Fibroblast of lung (primary cell): Measurements from ENCODE around the gene NUDT22. TPM values are rescaled to one million over a fixed set of nuclear protein-coding genes. Genes with fewer than 3 reads are reported as not detected.

Experiments
- DNase-seq, 2 donors: peaks; one replicate each; pipeline versions ENCODE4 v3.0.0 to v3.0.0-alpha.2; 2010; ENCODE audit warnings: low read depth in 2 of 2
- H2AFZ ChIP-seq: 2 replicates; pipeline ENCODE4 v1.5.1; 2012; ENCODE audit warnings: low read length, control low read depth, inconsistent platforms
- H3K27ac ChIP-seq: 2 replicates; pipeline ENCODE4 v1.5.1; 2011; ENCODE audit warnings: low read length, control low read depth; ENCODE audit not compliant: insufficient read depth
- H3K27me3 ChIP-seq: 2 replicates; pipeline ENCODE4 v1.5.1; 2011; ENCODE audit warnings: mild to moderate bottlenecking, low read length; ENCODE audit not compliant: control insufficient read depth, insufficient read depth
- H3K36me3 ChIP-seq: 2 replicates; pipeline ENCODE4 v1.5.1; 2011; ENCODE audit warnings: low read length; ENCODE audit not compliant: control insufficient read depth, insufficient read depth
- H3K4me1 ChIP-seq: 2 replicates; pipeline ENCODE4 v1.5.1; 2011; ENCODE audit warnings: low read length; ENCODE audit not compliant: control insufficient read depth, insufficient read depth; ENCODE audit errors: extremely low read depth
- H3K4me2 ChIP-seq: 2 replicates; pipeline ENCODE4 v1.5.1; 2011; ENCODE audit warnings: low read length, control low read depth; ENCODE audit not compliant: insufficient read depth; ENCODE audit errors: extremely low read depth
- H3K4me3 ChIP-seq, 4 experiments: fragments of 200-600 bp in 1 of 4; sonication (generic) in 1 of 4; replicated peaks in 1 of 4; 2 replicates each; pipeline ENCODE4 v1.5.1; 2011 to 2016; ENCODE audit warnings: low read length in 4 of 4, low read depth in 3 of 4, mild to moderate bottlenecking in 3 of 4, control low read depth in 2 of 4, inconsistent platforms in 1 of 4, mixed read lengths in 1 of 4; ENCODE audit not compliant: insufficient read depth in 1 of 4; ENCODE audit errors: control extremely low read depth in 1 of 4
- H3K79me2 ChIP-seq: 2 replicates; pipeline ENCODE4 v1.5.1; 2012; ENCODE audit warnings: mild to moderate bottlenecking, low read length, inconsistent platforms; ENCODE audit not compliant: control insufficient read depth, insufficient read depth
- H3K9ac ChIP-seq: 2 replicates; pipeline ENCODE4 v1.5.1; 2011; ENCODE audit warnings: mild to moderate bottlenecking, low read length, control low read depth; ENCODE audit not compliant: insufficient read depth
- H3K9me3 ChIP-seq: 2 replicates; pipeline ENCODE4 v1.5.1; 2012; ENCODE audit warnings: low read depth, low read length; ENCODE audit not compliant: control insufficient read depth, insufficient read depth
- H4K20me1 ChIP-seq: 2 replicates; pipeline ENCODE4 v1.5.1; 2011; ENCODE audit warnings: low read length; ENCODE audit not compliant: control insufficient read depth, insufficient read depth; ENCODE audit errors: extremely low read depth
- EZH2 ChIP-seq: IDR thresholded peaks from 2 replicates; pipeline ENCODE4 v1.5.1; 2012; ENCODE audit warnings: low read length, control low read depth, mild to moderate bottlenecking; ENCODE audit errors: missing control alignments
- polyA plus RNA-seq, 2 donors: library from polyadenylated mRNA; depleted of rRNA in 1 of 2; stranded (reverse) in 1 of 2; unstranded in 1 of 2; fragments of >200 nt; gene quantifications; 2 replicates each; pipeline ENCODE4 v1.2.1, GENCODE V29; 2011 to 2012; ENCODE audit warnings: missing spikeins in 1 of 2
- total RNA-seq: library from RNA; depleted of rRNA; stranded (reverse); fragments of >200 nt; gene quantifications from 2 replicates; pipeline ENCODE4 v1.2.1, GENCODE V29; 2014
- TF ChIP-seq, protein P1 (sequence below), 2 donors: IDR thresholded peaks in 1 of 2; conservative IDR thresholded peaks in 1 of 2; 1 replicate in 1 of 2; 2 replicates in 1 of 2; pipeline ENCODE4 v1.5.1; 2011 to 2012; ENCODE audit warnings: low read length in 2 of 2, control low read depth in 1 of 2, inconsistent platforms in 1 of 2, low read depth in 1 of 2, mild to moderate bottlenecking in 1 of 2

The NUDT22 gene
- total and polyA plus RNA-seq, 2 donors (not counting 1 experiment from before 2014, with no cell fraction given), result 18.5 to 71.5 TPM

GRCh38 chr11:64229090-64229743 is 3.1 kb downstream of the NUDT22 start:
- H3K36me3 ChIP-seq, result no peaks in the 10 kb centered on the region
- H2AFZ ChIP-seq, result no peak overlapping the region
- no peak overlapping the region for H3K27ac ChIP-seq
- H3K9me3 ChIP-seq, result no peaks in the 10 kb centered on the region
- H3K27me3 ChIP-seq, result no peaks in the 10 kb centered on the region
- H3K4me3 ChIP-seq, result peak overlapping the region in 1 of 4 experiments; percentile 80
- no peak overlapping the region for H3K9ac ChIP-seq
- H3K79me2 ChIP-seq, result peaks cover 8% of the 10 kb centered on the region
- H4K20me1 ChIP-seq, result no peaks in the 10 kb centered on the region
- H3K4me2 ChIP-seq, result no peak overlapping the region
- TF ChIP-seq, protein P1, sequence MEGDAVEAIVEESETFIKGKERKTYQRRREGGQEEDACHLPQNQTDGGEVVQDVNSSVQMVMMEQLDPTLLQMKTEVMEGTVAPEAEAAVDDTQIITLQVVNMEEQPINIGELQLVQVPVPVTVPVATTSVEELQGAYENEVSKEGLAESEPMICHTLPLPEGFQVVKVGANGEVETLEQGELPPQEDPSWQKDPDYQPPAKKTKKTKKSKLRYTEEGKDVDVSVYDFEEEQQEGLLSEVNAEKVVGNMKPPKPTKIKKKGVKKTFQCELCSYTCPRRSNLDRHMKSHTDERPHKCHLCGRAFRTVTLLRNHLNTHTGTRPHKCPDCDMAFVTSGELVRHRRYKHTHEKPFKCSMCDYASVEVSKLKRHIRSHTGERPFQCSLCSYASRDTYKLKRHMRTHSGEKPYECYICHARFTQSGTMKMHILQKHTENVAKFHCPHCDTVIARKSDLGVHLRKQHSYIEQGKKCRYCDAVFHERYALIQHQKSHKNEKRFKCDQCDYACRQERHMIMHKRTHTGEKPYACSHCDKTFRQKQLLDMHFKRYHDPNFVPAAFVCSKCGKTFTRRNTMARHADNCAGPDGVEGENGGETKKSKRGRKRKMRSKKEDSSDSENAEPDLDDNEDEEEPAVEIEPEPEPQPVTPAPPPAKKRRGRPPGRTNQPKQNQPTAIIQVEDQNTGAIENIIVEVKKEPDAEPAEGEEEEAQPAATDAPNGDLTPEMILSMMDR (conservative IDR thresholded peaks at IDR 0.05 in 1 of 2, IDR thresholded peaks at IDR 0.05 in 1 of 2; ENCODE audit: low read depth in 1 of 2, low read length in 2 of 2), result no peak
- no peak for TF ChIP-seq EZH2
- H3K4me1 ChIP-seq, result peaks cover 11% of the 10 kb centered on the region
- DNase-seq, result no peak

DNA sequence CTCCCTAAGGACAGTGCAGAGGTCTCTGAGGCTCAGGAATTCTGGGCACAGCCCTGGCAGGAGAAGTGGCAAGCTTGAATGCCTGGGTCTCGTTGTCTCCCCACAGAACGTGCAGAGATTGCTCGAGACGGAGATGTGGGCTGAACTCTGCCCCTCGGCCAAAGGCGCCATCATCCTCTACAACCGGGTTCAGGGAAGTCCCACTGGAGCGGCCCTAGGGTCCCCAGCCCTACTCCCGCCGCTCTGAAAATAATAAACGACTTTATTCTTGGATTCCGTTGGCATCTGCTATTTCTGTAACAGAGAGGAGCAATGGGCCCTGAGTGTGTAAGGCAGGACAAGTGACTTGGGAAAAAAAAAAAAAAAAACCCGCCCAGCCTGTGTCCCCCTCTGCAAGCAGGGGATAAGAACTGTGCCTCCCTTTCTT is 3.7 kb downstream of the NUDT22 start:
- Histone ChIP-seq H3K27me3 (no peaks in the 10 kb centered on the region), H3K36me3 (no peaks in the 10 kb centered on the region), H2AFZ (no peak overlapping the region), H4K20me1 (no peaks in the 10 kb centered on the region), H3K4me1 (peaks cover 11% of the 10 kb centered on the region), H3K9ac (no peak overlapping the region), H3K4me2 (peak overlapping the region; percentile 92), H3K9me3 (no peaks in the 10 kb centered on the region), H3K79me2 (peaks cover 8% of the 10 kb centered on the region), H3K27ac (no peak overlapping the region), H3K4me3 (peak overlapping the region; percentile 59 to 80 (median 65))
- no peak for DNase-seq
- TF ChIP-seq, protein P1 (conservative IDR thresholded peaks at IDR 0.05 in 1 of 2, IDR thresholded peaks at IDR 0.05 in 1 of 2; ENCODE audit: low read depth in 1 of 2, low read length in 2 of 2), result no peak
- no peak for TF ChIP-seq EZH2

- H3K9me3 ChIP-seq, result no peaks in the 10 kb centered on the region
- H2AFZ ChIP-seq, result peak within 1 kb of the TSS; percentile 50
- H3K9ac ChIP-seq, result peak within 1 kb of the TSS; percentile 61
- H3K36me3 ChIP-seq, result no peaks in the 10 kb centered on the region
- peak; percentile 86 to 87 for DNase-seq
- no peaks in the 10 kb centered on the region for H4K20me1 ChIP-seq
- H3K4me2 ChIP-seq, result peak within 1 kb of the TSS; percentile 92
- peak within 1 kb of the TSS; percentile 59 to 80 (median 65) for H3K4me3 ChIP-seq
- no peaks in the 10 kb centered on the region for H3K27me3 ChIP-seq
- H3K4me1 ChIP-seq, result peaks cover 9% of the 10 kb centered on the region
- TF ChIP-seq, protein P1 (conservative IDR thresholded peaks at IDR 0.05 in 1 of 2, IDR thresholded peaks at IDR 0.05 in 1 of 2; ENCODE audit: low read depth in 1 of 2, low read length in 2 of 2), result no peak
- TF ChIP-seq EZH2, result no peak
- H3K79me2 ChIP-seq, result peaks cover 12% of the 10 kb centered on the region
- H3K27ac ChIP-seq, result peak within 1 kb of the TSS; percentile 78
Observed at GRCh38 chr11:64230171-64230984, 4.3 kb downstream of the NUDT22 start, which contains the start of gene DNAJC4. DNAJC4 (plus strand) TSS chr11:64230548; CDS start chr11:64230855, 307 bp downstream.
